Stimulated activated CD4-positive, alpha-beta T cell treated with anti-CD3 and anti-CD28 coated beads, Interleukin-12 subunit alpha, Interleukin-12 subunit beta, amount 100 ng/mL, for 24 hours (primary cell): Measurements from ENCODE around the gene ACSBG1.
A peak's percentile ranks its signal among the peaks of the same experiment; 100 is the strongest.
"Not testable (repeated sequence)": the region's sequence is repeated elsewhere in the genome, so short reads cannot be mapped to it uniquely, and the experiment has no call there.

Experiments
- DNase-seq, 2 experiments: peaks; one replicate each; pipeline ENCODE4 v3.0.0-alpha.2; 2020; ENCODE audit warnings: low read depth in 2 of 2

The ACSBG1 gene

GRCh38 chr15:78249131-78249530, 14.8 kb upstream of the ACSBG1 start:
- no peak for DNase-seq

- no peak for DNase-seq
Observed at GRCh38 chr15:78247911-78248310, 13.5 kb upstream of the ACSBG1 start.

GRCh38 chr15:78245976-78246620, 11.7 kb upstream of the ACSBG1 start:
- DNase-seq, result not testable (repeated sequence)

GRCh38 chr15:78245392-78245791, 11.0 kb upstream of the ACSBG1 start:
- not testable (repeated sequence) for DNase-seq

- DNase-seq, result no peak
Observed at GRCh38 chr15:78244893-78245292, 10.5 kb upstream of the ACSBG1 start.

- DNase-seq, result no peak
Observed at GRCh38 chr15:78244101-78244500, 9.7 kb upstream of the ACSBG1 start.

GRCh38 chr15:78243491-78243941, 9.2 kb upstream of the ACSBG1 start:
- no peak for DNase-seq

- no peak for DNase-seq
Observed at GRCh38 chr15:78243058-78243457, 8.7 kb upstream of the ACSBG1 start.

GRCh38 chr15:78242128-78242527, 7.8 kb upstream of the ACSBG1 start:
- no peak for DNase-seq

GRCh38 chr15:78241017-78241416, 6.7 kb upstream of the ACSBG1 start:
- peak; percentile 63 to 86 for DNase-seq

- DNase-seq, result no peak
Observed at GRCh38 chr15:78239811-78240210, 5.4 kb upstream of the ACSBG1 start.

- DNase-seq, result no peak
Observed at GRCh38 chr15:78237146-78237545, 2.8 kb upstream of the ACSBG1 start.

GRCh38 chr15:78236491-78236890, 2.1 kb upstream of the ACSBG1 start:
- DNase-seq, result no peak

GRCh38 chr15:78233496-78233895, 869 bp downstream of the ACSBG1 start:
- no peak for DNase-seq

GRCh38 chr15:78232951-78233350, 1.4 kb downstream of the ACSBG1 start:
- DNase-seq, result no peak

GRCh38 chr15:78229431-78230406, 4.6 kb downstream of the ACSBG1 start:
- no peak for DNase-seq

GRCh38 chr15:78228356-78228996, 5.9 kb downstream of the ACSBG1 start:
- DNase-seq, result no peak

GRCh38 chr15:78225783-78226541, 8.4 kb downstream of the ACSBG1 start:
- DNase-seq, result no peak

GRCh38 chr15:78224023-78224411, 10.3 kb downstream of the ACSBG1 start:
- DNase-seq, result no peak

GRCh38 chr15:78223396-78224022, 10.9 kb downstream of the ACSBG1 start:
- DNase-seq, result no peak

GRCh38 chr15:78222745-78223395, 11.5 kb downstream of the ACSBG1 start:
- DNase-seq, result no peak
